IPS-18c (cell line): ENCODE results near the gene MPRIP.

Experiments used
- H3K4me3 ChIP-seq: 2 replicates; pipeline ENCODE4 v1.7.0; 2013; ENCODE audit warnings: low read depth, mild to moderate bottlenecking, low read length, moderate library complexity; ENCODE audit not compliant: insufficient read depth
- H3K9me3 ChIP-seq: one replicate; pipeline ENCODE4 v1.6.1; 2013; ENCODE audit warnings: mild to moderate bottlenecking, low read length, moderate library complexity; ENCODE audit not compliant: control insufficient read depth, insufficient read depth

The MPRIP gene

GRCh38 chr17:17022456-17022855, 19.8 kb upstream of the MPRIP start:
- Histone ChIP-seq H3K4me3 (no peak overlapping the region), H3K9me3 (no peaks in the 10 kb centered on the region)

- Histone ChIP-seq H3K9me3 (no peaks in the 10 kb centered on the region), H3K4me3 (no peak overlapping the region)
Measured at GRCh38 chr17:17024778-17025300, 17.4 kb upstream of the MPRIP start.

GRCh38 chr17:17025621-17026020, 16.6 kb upstream of the MPRIP start:
- no peak overlapping the region for H3K4me3 ChIP-seq

GRCh38 chr17:17026163-17026562, 16.1 kb upstream of the MPRIP start:
- H3K4me3 ChIP-seq, result no peak overlapping the region

More at GRCh38 chr17:17025621-17026020, 16.6 kb upstream of the MPRIP start:
- no peaks in the 10 kb centered on the region for H3K9me3 ChIP-seq

GRCh38 chr17:17027442-17028058, 14.7 kb upstream of the MPRIP start:
- Histone ChIP-seq H3K9me3 (no peaks in the 10 kb centered on the region), H3K4me3 (no peak overlapping the region)

More at GRCh38 chr17:17026163-17026562, 16.1 kb upstream of the MPRIP start:
- no peaks in the 10 kb centered on the region for H3K9me3 ChIP-seq

- Histone ChIP-seq H3K4me3 (no peak overlapping the region), H3K9me3 (no peaks in the 10 kb centered on the region)
Measured at GRCh38 chr17:17028059-17028877, 14.0 kb upstream of the MPRIP start.

GRCh38 chr17:17028878-17029535, 13.2 kb upstream of the MPRIP start:
- Histone ChIP-seq H3K9me3 (no peaks in the 10 kb centered on the region), H3K4me3 (no peak overlapping the region)

GRCh38 chr17:17029938-17030337, 12.3 kb upstream of the MPRIP start:
- Histone ChIP-seq H3K9me3 (no peaks in the 10 kb centered on the region), H3K4me3 (no peak overlapping the region)

GRCh38 chr17:17030515-17031211, 11.6 kb upstream of the MPRIP start:
- Histone ChIP-seq H3K4me3 (no peak overlapping the region), H3K9me3 (no peaks in the 10 kb centered on the region)

GRCh38 chr17:17032131-17032692, 10.0 kb upstream of the MPRIP start:
- Histone ChIP-seq H3K9me3 (no peaks in the 10 kb centered on the region), H3K4me3 (no peak overlapping the region)

- H3K9me3 ChIP-seq, result no peaks in the 10 kb centered on the region
- H3K4me3 ChIP-seq, result no peak overlapping the region
Measured at GRCh38 chr17:17033466-17033865, 8.8 kb upstream of the MPRIP start.

- no peaks in the 10 kb centered on the region for H3K9me3 ChIP-seq
- H3K4me3 ChIP-seq, result no peak overlapping the region
Measured at GRCh38 chr17:17034026-17034425, 8.2 kb upstream of the MPRIP start.

- no peak overlapping the region for H3K4me3 ChIP-seq
- no peaks in the 10 kb centered on the region for H3K9me3 ChIP-seq
Measured at GRCh38 chr17:17034496-17035075, 7.7 kb upstream of the MPRIP start.

GRCh38 chr17:17035490-17035889, 6.8 kb upstream of the MPRIP start:
- H3K9me3 ChIP-seq, result no peaks in the 10 kb centered on the region
- no peak overlapping the region for H3K4me3 ChIP-seq

GRCh38 chr17:17035920-17036523, 6.2 kb upstream of the MPRIP start:
- no peaks in the 10 kb centered on the region for H3K9me3 ChIP-seq

GRCh38 chr17:17036524-17036998, 5.7 kb upstream of the MPRIP start:
- Histone ChIP-seq H3K4me3 (no peak overlapping the region), H3K9me3 (no peaks in the 10 kb centered on the region)

More at GRCh38 chr17:17035920-17036523, 6.2 kb upstream of the MPRIP start:
- no peak overlapping the region for H3K4me3 ChIP-seq
